ENCODE data around the gene KCNIP4. TPM values are rescaled to one million over a fixed set of nuclear protein-coding genes. Genes with fewer than 3 reads are reported as not detected.

The KCNIP4 gene
- total RNA-seq, 1 donor from 2014 or later: 0.53 TPM

DNA sequence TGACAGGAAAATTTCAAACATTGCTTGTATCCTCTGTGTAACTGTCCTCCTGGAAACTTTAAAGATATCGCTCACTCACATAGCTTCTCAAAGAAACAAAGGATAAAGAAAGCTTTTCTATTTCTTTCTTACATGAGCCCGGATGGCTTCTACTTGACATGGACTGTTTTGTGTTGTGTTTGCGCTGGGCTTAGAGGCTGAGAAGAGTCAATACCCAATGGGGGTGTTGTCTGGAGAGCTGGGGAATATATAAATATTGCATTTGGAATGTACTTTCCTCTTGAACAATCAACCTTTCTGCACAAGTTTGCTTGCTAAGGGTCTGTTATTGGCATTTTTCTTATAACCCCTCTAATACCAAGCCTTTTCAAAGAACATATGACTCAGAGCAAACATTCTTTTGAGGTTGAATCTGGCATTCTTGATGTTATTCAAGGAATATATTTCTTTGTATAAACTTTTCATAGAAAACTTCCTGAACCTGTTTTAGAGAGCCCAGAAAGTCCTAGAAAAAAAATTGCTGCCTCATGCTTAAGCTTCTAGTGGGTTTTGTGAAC is 916.4 kb downstream of the KCNIP4 start:
- FAIRE-seq: no peak
- no peak overlapping the region for H3K4me3 ChIP-seq (ENCODE audit: low read depth, low read length)
- H3K36me3 ChIP-seq (ENCODE audit: control insufficient read depth, insufficient read depth, low read length): no peaks in the 10 kb centered on the region
- DNase-seq (ENCODE audit: low read depth): no peak
- TF ChIP-seq, protein P1, sequence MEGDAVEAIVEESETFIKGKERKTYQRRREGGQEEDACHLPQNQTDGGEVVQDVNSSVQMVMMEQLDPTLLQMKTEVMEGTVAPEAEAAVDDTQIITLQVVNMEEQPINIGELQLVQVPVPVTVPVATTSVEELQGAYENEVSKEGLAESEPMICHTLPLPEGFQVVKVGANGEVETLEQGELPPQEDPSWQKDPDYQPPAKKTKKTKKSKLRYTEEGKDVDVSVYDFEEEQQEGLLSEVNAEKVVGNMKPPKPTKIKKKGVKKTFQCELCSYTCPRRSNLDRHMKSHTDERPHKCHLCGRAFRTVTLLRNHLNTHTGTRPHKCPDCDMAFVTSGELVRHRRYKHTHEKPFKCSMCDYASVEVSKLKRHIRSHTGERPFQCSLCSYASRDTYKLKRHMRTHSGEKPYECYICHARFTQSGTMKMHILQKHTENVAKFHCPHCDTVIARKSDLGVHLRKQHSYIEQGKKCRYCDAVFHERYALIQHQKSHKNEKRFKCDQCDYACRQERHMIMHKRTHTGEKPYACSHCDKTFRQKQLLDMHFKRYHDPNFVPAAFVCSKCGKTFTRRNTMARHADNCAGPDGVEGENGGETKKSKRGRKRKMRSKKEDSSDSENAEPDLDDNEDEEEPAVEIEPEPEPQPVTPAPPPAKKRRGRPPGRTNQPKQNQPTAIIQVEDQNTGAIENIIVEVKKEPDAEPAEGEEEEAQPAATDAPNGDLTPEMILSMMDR (IDR thresholded peaks at IDR 0.05; ENCODE audit: insufficient read depth, low read length, severe bottlenecking): no peak
- H3K27me3 ChIP-seq (ENCODE audit: control insufficient read depth, insufficient read depth, low read length): no peaks in the 10 kb centered on the region

DNA sequence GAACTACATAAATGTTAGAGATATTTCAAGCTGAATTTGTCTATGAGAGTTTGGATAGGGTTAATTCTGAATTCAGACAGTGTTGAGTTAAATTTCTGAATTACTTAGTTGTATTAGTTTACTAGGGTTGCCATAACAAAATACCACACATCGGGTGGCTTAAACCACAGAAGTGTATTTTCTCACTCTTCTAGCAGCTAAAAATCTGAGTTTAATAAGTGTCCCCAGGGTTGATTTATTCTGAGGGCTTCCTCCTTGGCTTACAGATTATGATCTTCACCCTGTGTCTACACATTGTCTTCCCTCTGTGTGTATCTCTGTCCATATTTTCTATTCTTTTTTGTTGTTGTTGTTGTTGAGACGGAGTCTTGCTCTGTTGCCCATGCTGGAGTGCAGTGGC is 929.8 kb downstream of the KCNIP4 start:
- FAIRE-seq (no peak), DNase-seq (ENCODE audit: low read depth) (no peak)
- Histone ChIP-seq H3K27me3 (ENCODE audit: control insufficient read depth, insufficient read depth, low read length) (no peaks in the 10 kb centered on the region), H3K36me3 (ENCODE audit: control insufficient read depth, insufficient read depth, low read length) (no peaks in the 10 kb centered on the region), H3K4me3 (ENCODE audit: low read depth, low read length) (no peak overlapping the region)
- TF ChIP-seq, protein P1 (IDR thresholded peaks at IDR 0.05; ENCODE audit: insufficient read depth, low read length, severe bottlenecking): no peak

DNA sequence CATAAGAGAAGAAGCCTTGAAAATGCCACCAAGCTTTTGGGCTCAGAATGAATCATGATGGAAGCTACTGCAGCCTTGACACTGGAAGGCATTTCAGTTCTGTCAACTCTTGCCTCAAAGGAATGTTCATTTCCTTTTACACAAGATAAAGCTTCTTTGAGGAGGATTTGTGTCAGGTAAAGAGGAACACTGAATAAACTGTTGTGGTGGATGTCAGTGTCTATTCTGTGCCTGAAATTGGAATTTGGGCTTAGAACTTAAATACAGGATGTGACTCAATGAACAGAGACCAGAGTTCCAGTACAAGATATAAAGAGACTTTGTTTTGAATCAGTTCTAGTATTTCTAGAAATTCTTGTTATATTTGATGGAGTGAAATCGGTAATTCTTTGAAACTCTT is 935.1 kb downstream of the KCNIP4 start:
- FAIRE-seq (no peak), DNase-seq (ENCODE audit: low read depth) (peak; percentile 11)
- Histone ChIP-seq H3K4me3 (ENCODE audit: low read depth, low read length) (no peak overlapping the region), H3K36me3 (ENCODE audit: control insufficient read depth, insufficient read depth, low read length) (no peaks in the 10 kb centered on the region), H3K27me3 (ENCODE audit: control insufficient read depth, insufficient read depth, low read length) (no peaks in the 10 kb centered on the region)
- TF ChIP-seq, protein P1 (IDR thresholded peaks at IDR 0.05; ENCODE audit: insufficient read depth, low read length, severe bottlenecking): no peak

DNA sequence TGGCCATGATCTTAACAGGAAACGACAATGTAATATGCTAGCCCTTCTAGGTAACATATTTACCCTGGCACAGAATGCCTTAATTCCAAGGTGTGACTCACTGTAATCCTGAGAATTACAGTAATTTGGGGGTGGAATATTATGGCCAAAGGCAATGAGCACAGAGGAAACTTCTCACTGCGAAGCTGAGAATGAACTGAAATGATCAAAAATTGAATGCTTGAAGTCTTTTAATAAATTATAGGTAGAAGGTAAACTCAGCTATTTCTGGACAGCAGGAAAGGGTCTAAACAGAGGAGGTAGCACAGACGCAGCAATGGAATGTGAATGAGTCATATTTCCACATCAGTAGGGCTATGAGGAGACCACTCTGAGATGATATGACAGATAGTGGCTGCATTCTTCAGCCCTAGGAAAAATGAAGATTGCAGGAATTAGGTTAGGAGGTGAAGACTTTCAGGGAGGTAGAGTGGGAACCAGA is 935.7 kb downstream of the KCNIP4 start:
- H3K27me3 ChIP-seq (ENCODE audit: control insufficient read depth, insufficient read depth, low read length): no peaks in the 10 kb centered on the region
- H3K36me3 ChIP-seq (ENCODE audit: control insufficient read depth, insufficient read depth, low read length): no peaks in the 10 kb centered on the region
- H3K4me3 ChIP-seq (ENCODE audit: low read depth, low read length): no peak overlapping the region
- TF ChIP-seq, protein P1 (IDR thresholded peaks at IDR 0.05; ENCODE audit: insufficient read depth, low read length, severe bottlenecking): no peak
- DNase-seq (ENCODE audit: low read depth) (peak; percentile 57), FAIRE-seq (no peak)

DNA sequence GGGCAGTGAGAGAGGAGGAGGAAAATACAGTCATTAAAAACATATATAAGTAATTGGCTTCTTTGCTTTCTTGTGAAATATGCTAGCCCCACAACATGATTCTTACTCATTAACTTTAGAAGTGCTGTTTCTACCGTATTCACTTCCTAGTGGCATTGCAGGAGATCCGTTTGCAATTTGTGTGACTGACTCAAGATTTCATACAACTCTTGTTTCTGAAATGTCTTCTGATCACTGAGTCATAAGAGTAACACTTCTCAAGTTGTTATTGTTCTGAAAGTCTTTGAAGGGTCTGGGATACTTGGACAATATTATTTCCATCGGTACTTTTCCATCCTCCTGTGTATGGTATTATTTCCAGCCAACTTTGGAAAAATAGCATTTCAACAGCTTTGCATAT is 937.5 kb downstream of the KCNIP4 start:
- no peak for DNase-seq (ENCODE audit: low read depth)
- H3K36me3 ChIP-seq (ENCODE audit: control insufficient read depth, insufficient read depth, low read length): no peaks in the 10 kb centered on the region
- no peak for FAIRE-seq
- TF ChIP-seq, protein P1 (IDR thresholded peaks at IDR 0.05; ENCODE audit: insufficient read depth, low read length, severe bottlenecking): no peak
- H3K27me3 ChIP-seq (ENCODE audit: control insufficient read depth, insufficient read depth, low read length): no peaks in the 10 kb centered on the region
- no peak overlapping the region for H3K4me3 ChIP-seq (ENCODE audit: low read depth, low read length)

DNA sequence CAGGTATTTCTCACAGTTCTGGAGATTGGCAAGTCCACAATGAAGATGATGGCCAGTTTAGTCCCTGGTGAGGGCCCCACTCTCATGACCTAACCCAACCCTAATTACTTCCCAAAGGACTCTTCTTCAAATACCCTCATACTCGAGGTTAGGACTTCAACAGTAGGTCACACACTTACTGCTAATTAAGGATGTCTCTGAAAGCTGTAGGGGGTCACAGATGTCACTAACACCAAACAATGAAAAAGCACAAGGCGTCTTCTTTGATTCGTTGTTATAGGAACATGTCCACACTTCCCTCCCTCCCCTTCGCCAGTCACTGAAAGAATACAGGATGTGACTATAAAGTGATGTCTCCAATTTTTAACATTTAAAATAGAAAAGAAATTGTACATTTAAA is 938.6 kb downstream of the KCNIP4 start:
- FAIRE-seq: no peak
- Histone ChIP-seq H3K36me3 (ENCODE audit: control insufficient read depth, insufficient read depth, low read length) (no peaks in the 10 kb centered on the region), H3K27me3 (ENCODE audit: control insufficient read depth, insufficient read depth, low read length) (no peaks in the 10 kb centered on the region), H3K4me3 (ENCODE audit: low read depth, low read length) (no peak overlapping the region)
- TF ChIP-seq, protein P1 (IDR thresholded peaks at IDR 0.05; ENCODE audit: insufficient read depth, low read length, severe bottlenecking): no peak
- no peak for DNase-seq (ENCODE audit: low read depth)

Data from bronchial epithelial cell (primary cell).